ENCODE results near the gene STIM1.

STIM1 gene

DNA sequence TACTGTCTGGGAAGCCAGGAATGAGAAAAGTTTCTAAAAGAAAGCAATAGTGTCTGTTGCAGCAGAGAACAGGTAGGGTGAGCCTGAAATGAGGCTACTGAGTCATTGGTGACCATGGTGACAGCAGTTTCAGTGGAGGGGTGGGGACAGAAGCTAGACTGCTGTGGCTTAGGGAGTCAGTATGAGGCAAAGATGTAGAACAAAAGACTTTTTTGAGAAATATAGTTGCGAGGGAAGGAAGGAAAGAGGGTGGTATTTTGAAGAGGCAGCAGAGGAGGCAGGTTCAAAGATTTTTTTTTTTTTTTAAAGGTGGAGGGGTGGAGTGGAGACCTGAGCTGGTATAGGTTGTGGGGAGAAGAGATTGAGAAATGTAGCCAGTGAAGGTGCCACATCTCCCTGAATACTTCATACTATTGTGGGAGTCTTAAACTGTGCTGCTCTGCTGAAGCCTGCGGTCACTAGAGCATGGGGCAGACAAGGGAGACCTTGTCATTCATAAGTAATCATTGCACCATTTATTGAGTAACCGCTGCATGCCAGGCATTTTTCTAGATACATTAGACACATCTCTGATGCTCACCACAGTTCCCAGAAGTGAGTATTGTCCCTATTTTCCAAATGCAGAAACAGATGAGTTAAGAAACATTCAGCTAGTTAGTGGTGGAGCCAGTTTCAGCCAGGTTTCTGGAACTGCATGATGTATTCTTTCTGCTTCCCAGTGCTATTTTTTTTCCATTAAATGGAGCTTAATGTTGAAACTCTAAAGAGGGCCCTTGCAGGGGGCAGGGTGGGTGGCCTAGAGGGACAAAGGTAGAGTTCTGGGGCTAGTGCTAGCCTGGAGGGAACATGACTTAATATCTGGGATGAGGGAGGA lies 49.9 kb downstream of the STIM1 start:
- Histone ChIP-seq H3K36me3 (ENCODE audit: insufficient read depth, low read length) (no peaks in the 10 kb centered on the region), H3K9ac (ENCODE audit: low read depth, low read length) (no peak overlapping the region), H4K20me1 (ENCODE audit: insufficient read depth, low read length) (peaks cover 10% of the 10 kb centered on the region; the same call in 1 of the 2 replicates), H3K4me3 (ENCODE audit: low read depth in 1 of 2, low read length in 2 of 2) (no peak overlapping the region), H3K79me2 (ENCODE audit: insufficient read depth, low read length) (peaks cover 89% of the 10 kb centered on the region), H3K9me3 (ENCODE audit: insufficient read depth, low read length, severe bottlenecking) (no peaks in the 10 kb centered on the region), H3K27ac (ENCODE audit: low read length) (no peak overlapping the region), H3K4me1 (ENCODE audit: insufficient read depth, low read length) (peaks cover 42% of the 10 kb centered on the region), H3K4me2 (ENCODE audit: insufficient read depth, low read length) (no peak overlapping the region), H3K27me3 (ENCODE audit: insufficient read depth, low read length, poor library complexity) (no peaks in the 10 kb centered on the region), H2AFZ (ENCODE audit: low read depth, low read length) (no peak overlapping the region)
- no peak for TF ChIP-seq EZH2 (IDR thresholded peaks at IDR 0.05; ENCODE audit: borderline replicate concordance, low read depth, low read length, severe bottlenecking)
- TF ChIP-seq, protein P1, sequence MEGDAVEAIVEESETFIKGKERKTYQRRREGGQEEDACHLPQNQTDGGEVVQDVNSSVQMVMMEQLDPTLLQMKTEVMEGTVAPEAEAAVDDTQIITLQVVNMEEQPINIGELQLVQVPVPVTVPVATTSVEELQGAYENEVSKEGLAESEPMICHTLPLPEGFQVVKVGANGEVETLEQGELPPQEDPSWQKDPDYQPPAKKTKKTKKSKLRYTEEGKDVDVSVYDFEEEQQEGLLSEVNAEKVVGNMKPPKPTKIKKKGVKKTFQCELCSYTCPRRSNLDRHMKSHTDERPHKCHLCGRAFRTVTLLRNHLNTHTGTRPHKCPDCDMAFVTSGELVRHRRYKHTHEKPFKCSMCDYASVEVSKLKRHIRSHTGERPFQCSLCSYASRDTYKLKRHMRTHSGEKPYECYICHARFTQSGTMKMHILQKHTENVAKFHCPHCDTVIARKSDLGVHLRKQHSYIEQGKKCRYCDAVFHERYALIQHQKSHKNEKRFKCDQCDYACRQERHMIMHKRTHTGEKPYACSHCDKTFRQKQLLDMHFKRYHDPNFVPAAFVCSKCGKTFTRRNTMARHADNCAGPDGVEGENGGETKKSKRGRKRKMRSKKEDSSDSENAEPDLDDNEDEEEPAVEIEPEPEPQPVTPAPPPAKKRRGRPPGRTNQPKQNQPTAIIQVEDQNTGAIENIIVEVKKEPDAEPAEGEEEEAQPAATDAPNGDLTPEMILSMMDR (IDR thresholded peaks at IDR 0.05; ENCODE audit: borderline replicate concordance, extremely low read depth, low read length, poor library complexity, severe bottlenecking) = no peak
- DNase-seq (no peak), ATAC-seq (ENCODE audit: insufficient read depth, low read depth) (peak; percentile 67)

DNA sequence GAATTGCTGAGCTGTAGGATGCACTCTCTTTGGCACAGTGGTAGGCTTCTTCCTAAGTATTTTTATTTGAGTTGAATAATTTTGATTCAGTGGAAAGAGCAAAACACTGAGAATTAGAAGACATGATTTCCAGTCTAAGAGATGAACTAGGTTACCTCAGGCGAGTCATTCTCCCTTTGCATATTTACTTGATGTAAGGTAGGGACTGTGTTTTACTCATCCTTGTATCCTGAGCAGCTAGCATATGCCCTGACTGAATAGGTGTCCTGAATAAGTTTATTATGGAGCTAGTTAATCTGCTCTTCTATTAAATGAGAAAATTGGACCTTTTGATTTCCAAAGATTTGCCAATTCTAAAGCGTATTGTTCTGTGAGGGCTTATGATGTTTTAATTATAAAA lies 50.7 kb downstream of the STIM1 start:
- Histone ChIP-seq H3K27ac (ENCODE audit: low read length) (no peak overlapping the region), H3K4me3 (ENCODE audit: low read depth in 1 of 2, low read length in 2 of 2) (no peak overlapping the region), H3K79me2 (ENCODE audit: insufficient read depth, low read length) (peaks cover 88% of the 10 kb centered on the region), H3K4me2 (ENCODE audit: insufficient read depth, low read length) (no peak overlapping the region), H4K20me1 (ENCODE audit: insufficient read depth, low read length) (peaks cover 10% of the 10 kb centered on the region; the same call in 1 of the 2 replicates), H3K27me3 (ENCODE audit: insufficient read depth, low read length, poor library complexity) (no peaks in the 10 kb centered on the region), H3K4me1 (ENCODE audit: insufficient read depth, low read length) (peaks cover 42% of the 10 kb centered on the region), H3K9me3 (ENCODE audit: insufficient read depth, low read length, severe bottlenecking) (no peaks in the 10 kb centered on the region), H3K9ac (ENCODE audit: low read depth, low read length) (no peak overlapping the region), H2AFZ (ENCODE audit: low read depth, low read length) (no peak overlapping the region), H3K36me3 (ENCODE audit: insufficient read depth, low read length) (no peaks in the 10 kb centered on the region)
- ATAC-seq (ENCODE audit: insufficient read depth, low read depth) = no peak
- DNase-seq = no peak
- no peak for TF ChIP-seq EZH2 (IDR thresholded peaks at IDR 0.05; ENCODE audit: borderline replicate concordance, low read depth, low read length, severe bottlenecking)
- TF ChIP-seq, protein P1 (IDR thresholded peaks at IDR 0.05; ENCODE audit: borderline replicate concordance, extremely low read depth, low read length, poor library complexity, severe bottlenecking) = no peak

DNA sequence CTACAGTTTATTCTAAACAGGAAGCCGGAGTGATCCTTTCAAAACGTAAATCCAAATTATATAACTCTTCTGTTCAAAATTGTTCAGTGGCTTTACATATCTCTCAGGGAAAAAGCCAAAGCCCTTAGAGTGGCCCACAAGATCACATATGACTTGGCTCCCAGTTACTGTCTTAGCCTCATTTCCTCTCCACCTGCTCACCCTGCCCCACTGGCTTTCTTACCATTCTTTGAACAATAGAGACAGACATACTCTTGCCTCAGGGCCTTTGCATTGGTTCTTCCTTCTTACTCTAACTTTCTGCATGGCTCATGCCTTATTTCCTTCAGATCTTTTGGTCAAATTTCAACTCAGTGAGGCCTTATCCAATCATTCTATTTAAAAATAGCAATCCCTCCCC lies 52.1 kb downstream of the STIM1 start:
- Histone ChIP-seq H4K20me1 (ENCODE audit: insufficient read depth, low read length) (peaks cover 8% of the 10 kb centered on the region; the same call in 1 of the 2 replicates), H3K4me2 (ENCODE audit: insufficient read depth, low read length) (no peak overlapping the region), H2AFZ (ENCODE audit: low read depth, low read length) (no peak overlapping the region), H3K27me3 (ENCODE audit: insufficient read depth, low read length, poor library complexity) (no peaks in the 10 kb centered on the region), H3K36me3 (ENCODE audit: insufficient read depth, low read length) (no peaks in the 10 kb centered on the region), H3K79me2 (ENCODE audit: insufficient read depth, low read length) (peaks cover 83% of the 10 kb centered on the region), H3K4me1 (ENCODE audit: insufficient read depth, low read length) (peaks cover 34% of the 10 kb centered on the region), H3K4me3 (ENCODE audit: low read depth in 1 of 2, low read length in 2 of 2) (no peak overlapping the region), H3K9me3 (ENCODE audit: insufficient read depth, low read length, severe bottlenecking) (no peaks in the 10 kb centered on the region), H3K9ac (ENCODE audit: low read depth, low read length) (no peak overlapping the region), H3K27ac (ENCODE audit: low read length) (peak overlapping the region; percentile 63)
- DNase-seq = peak; percentile 45
- TF ChIP-seq, protein P1 (IDR thresholded peaks at IDR 0.05; ENCODE audit: borderline replicate concordance, extremely low read depth, low read length, poor library complexity, severe bottlenecking) = no peak
- peak; percentile 83 for ATAC-seq (ENCODE audit: insufficient read depth, low read depth)

Measured in DND-41 (cell line).